Large intestine (tissue), 12 donors: ENCODE results near the gene TPRG1. TPM values are rescaled to one million over a fixed set of nuclear protein-coding genes. Genes with fewer than 3 reads are reported as not detected.

Experiments
- DNase-seq, 2 donors: peaks; one replicate each; pipeline versions ENCODE4 v3.0.0 to v3.0.0-alpha.2; 2013
- H3K27ac ChIP-seq: one replicate; pipeline ENCODE4 v1.5.1; 2013; ENCODE audit warnings: low read length
- H3K27me3 ChIP-seq: 2 replicates; pipeline ENCODE4 v1.6.1; 2013; ENCODE audit warnings: low read length; ENCODE audit not compliant: control insufficient read depth, insufficient read depth
- H3K36me3 ChIP-seq: 2 replicates; pipeline ENCODE4 v1.6.1; 2013; ENCODE audit warnings: low read length; ENCODE audit not compliant: control insufficient read depth, insufficient read depth
- H3K4me1 ChIP-seq: one replicate; pipeline ENCODE4 v1.6.1; 2013; ENCODE audit warnings: low read length; ENCODE audit not compliant: control insufficient read depth, insufficient read depth
- H3K4me3 ChIP-seq: one replicate; pipeline ENCODE4 v1.5.1; 2013; ENCODE audit warnings: low read length
- H3K9me3 ChIP-seq: one replicate; pipeline ENCODE4 v1.6.1; 2013; ENCODE audit warnings: mild to moderate bottlenecking, low read depth, low read length, moderate library complexity; ENCODE audit not compliant: control insufficient read depth
- WGBS: methylation state at CpG from one replicate; pipeline ENCODE4 v1.1.5; 2013; ENCODE audit warnings: low lambda C conversion rate; ENCODE audit not compliant: insufficient coverage; 5-methylcytosine and 5-hydroxymethylcytosine counted together
- long read RNA-seq, 11 donors: transcript quantifications; one replicate each; lab custom pipeline, GENCODE V29; 2026
- polyA plus RNA-seq: library from polyadenylated mRNA; unstranded; fragments of 120-200 nt; gene quantifications from one replicate; pipeline ENCODE4 v1.2.1, GENCODE V29; 2013

TPRG1 gene, protein sequence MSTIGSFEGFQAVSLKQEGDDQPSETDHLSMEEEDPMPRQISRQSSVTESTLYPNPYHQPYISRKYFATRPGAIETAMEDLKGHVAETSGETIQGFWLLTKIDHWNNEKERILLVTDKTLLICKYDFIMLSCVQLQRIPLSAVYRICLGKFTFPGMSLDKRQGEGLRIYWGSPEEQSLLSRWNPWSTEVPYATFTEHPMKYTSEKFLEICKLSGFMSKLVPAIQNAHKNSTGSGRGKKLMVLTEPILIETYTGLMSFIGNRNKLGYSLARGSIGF
- 0.64 TPM for polyA plus RNA-seq
- long read RNA-seq, donor 1 = 0 reads
- long read RNA-seq, donor 2 = 0 reads
- long read RNA-seq, donor 3 = 0 reads
- long read RNA-seq, donor 4 = 0 reads
- long read RNA-seq, donor 5 = 0 reads
- long read RNA-seq, donor 6 = 0 reads
- long read RNA-seq, donor 7 = 0 reads
- long read RNA-seq, donor 8 = 0 reads
- long read RNA-seq, donor 9 = 0 reads
- long read RNA-seq, donor 10 = 0 reads
- long read RNA-seq, donor 11 = 0 reads

GRCh38 chr3:189171707-189172106, at the start of gene TPRG1:
Gene TPRG1 (plus strand): TSS chr3:189171971. CDS start chr3:189207385, 35,414 bp downstream.
- no CpG with 5 or more reads among the region's 1 CpG for WGBS
- no peak within 1 kb of the TSS for H3K27ac ChIP-seq
- H3K4me1 ChIP-seq = no peaks in the 10 kb centered on the region
- H3K27me3 ChIP-seq = no peaks in the 10 kb centered on the region
- no peaks in the 10 kb centered on the region for H3K36me3 ChIP-seq
- H3K9me3 ChIP-seq = no peaks in the 10 kb centered on the region
- no peak within 1 kb of the TSS for H3K4me3 ChIP-seq
- no peak for DNase-seq

GRCh38 chr3:189122110-189122509, 49.7 kb upstream of the TPRG1 start:
- WGBS = 85% methylated on average over 2 of the region's 2 CpGs
- no peaks in the 10 kb centered on the region for H3K36me3 ChIP-seq
- no peak overlapping the region for H3K4me3 ChIP-seq
- no peaks in the 10 kb centered on the region for H3K9me3 ChIP-seq
- no peaks in the 10 kb centered on the region for H3K4me1 ChIP-seq
- H3K27ac ChIP-seq = no peak overlapping the region
- H3K27me3 ChIP-seq = no peaks in the 10 kb centered on the region
- DNase-seq = no peak

DNA sequence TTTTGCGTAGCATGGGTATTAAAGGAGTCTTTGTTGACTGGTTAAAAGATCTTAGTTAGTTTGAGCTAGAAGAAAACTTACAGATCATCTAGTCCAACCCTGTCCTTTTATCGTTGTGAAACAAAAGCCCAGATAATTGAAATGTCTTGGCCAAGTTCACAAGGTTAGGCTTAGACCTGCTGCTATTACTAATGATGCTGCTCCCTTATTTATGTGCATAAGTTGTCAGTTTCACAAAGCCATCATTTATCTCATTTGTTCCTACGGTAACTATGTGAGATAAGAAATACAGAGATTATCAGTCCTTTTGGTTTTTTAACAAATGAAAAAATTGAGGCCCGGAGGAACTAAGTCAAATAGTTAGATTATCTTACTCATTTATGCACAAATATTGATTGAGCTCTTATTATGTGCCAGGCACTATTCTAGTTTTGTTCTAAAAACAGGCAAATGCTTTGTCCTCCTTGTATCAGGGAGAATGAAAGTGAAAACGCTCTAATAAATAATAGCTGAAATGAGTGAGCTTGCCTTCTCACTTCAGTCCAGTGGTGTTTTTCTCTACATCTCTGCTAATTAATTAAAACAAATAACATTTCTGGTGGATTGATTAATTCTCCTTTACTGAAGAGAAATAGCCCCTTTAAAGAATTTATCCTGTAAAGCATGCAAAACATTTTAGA, 49.1 kb upstream of the TPRG1 start:
- Histone ChIP-seq H3K9me3 (no peaks in the 10 kb centered on the region), H3K27me3 (no peaks in the 10 kb centered on the region), H3K4me3 (no peak overlapping the region), H3K36me3 (no peaks in the 10 kb centered on the region), H3K27ac (no peak overlapping the region), H3K4me1 (no peaks in the 10 kb centered on the region)
- WGBS = 40% methylated on average over 1 of the region's 5 CpGs
- DNase-seq = no peak

DNA sequence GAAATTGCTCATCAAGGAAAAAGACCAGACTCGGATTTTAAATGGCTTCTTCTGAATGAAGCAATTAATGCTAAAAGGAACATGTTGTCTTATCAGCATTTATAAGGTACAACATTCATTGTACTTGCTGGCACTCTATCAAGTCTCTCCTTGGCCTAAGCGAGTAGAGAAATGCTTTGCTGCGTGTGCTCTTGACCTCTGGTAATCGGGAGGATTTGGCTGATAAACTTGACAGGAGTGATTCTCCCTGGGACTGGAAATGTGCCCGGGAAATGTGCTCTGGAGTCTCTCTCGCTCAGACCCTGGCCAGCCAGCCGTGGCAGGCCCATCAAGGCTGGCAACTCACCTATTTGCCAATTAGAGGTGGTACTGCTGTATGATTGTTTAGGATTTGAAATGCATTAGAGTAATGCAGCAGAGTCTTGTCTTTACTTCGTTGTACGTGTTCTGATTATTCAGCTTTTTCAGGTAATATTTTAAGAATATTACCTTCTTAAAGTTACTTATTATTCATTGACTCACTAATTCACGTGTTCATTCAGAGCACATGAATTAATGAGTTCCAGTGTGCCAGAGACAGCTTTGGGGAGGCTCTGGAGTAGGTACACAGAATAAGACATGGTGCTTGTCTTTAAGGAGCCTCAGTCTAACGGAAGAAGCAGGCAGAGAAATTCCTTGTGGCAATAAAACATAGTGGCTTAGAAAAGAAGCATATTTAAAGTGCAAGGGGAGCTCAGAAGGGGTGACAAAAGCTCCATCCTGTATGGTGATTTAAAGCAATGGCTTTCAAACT, 48.0 kb upstream of the TPRG1 start:
- WGBS = 78% methylated on average over 3 of the region's 11 CpGs
- H3K9me3 ChIP-seq = no peaks in the 10 kb centered on the region
- no peaks in the 10 kb centered on the region for H3K4me1 ChIP-seq
- H3K27me3 ChIP-seq = no peaks in the 10 kb centered on the region
- H3K27ac ChIP-seq = no peak overlapping the region
- no peaks in the 10 kb centered on the region for H3K36me3 ChIP-seq
- no peak overlapping the region for H3K4me3 ChIP-seq
- DNase-seq = no peak

- H3K4me3 ChIP-seq = no peak overlapping the region
- DNase-seq = peak in 1 of 2 donors; percentile 10
Observed at GRCh38 chr3:189132231-189132671, 39.5 kb upstream of the TPRG1 start.

GRCh38 chr3:189132839-189133238, 38.9 kb upstream of the TPRG1 start:
- Histone ChIP-seq H3K4me1 (no peaks in the 10 kb centered on the region), H3K9me3 (no peaks in the 10 kb centered on the region), H3K4me3 (no peak overlapping the region), H3K27ac (no peak overlapping the region), H3K36me3 (no peaks in the 10 kb centered on the region), H3K27me3 (no peaks in the 10 kb centered on the region)
- no CpG with 5 or more reads among the region's 2 CpGs for WGBS
- no peak for DNase-seq

More at GRCh38 chr3:189132231-189132671, 39.5 kb upstream of the TPRG1 start:
- H3K9me3 ChIP-seq = no peaks in the 10 kb centered on the region
- WGBS = 80% methylated on average over 2 of the region's 9 CpGs
- H3K36me3 ChIP-seq = no peaks in the 10 kb centered on the region
- no peaks in the 10 kb centered on the region for H3K27me3 ChIP-seq
- no peaks in the 10 kb centered on the region for H3K4me1 ChIP-seq
- no peak overlapping the region for H3K27ac ChIP-seq

GRCh38 chr3:189133768-189134167, 38.0 kb upstream of the TPRG1 start:
- Histone ChIP-seq H3K4me3 (no peak overlapping the region), H3K27ac (no peak overlapping the region), H3K27me3 (no peaks in the 10 kb centered on the region), H3K36me3 (no peaks in the 10 kb centered on the region), H3K9me3 (no peaks in the 10 kb centered on the region), H3K4me1 (no peaks in the 10 kb centered on the region)
- no peak for DNase-seq

DNA sequence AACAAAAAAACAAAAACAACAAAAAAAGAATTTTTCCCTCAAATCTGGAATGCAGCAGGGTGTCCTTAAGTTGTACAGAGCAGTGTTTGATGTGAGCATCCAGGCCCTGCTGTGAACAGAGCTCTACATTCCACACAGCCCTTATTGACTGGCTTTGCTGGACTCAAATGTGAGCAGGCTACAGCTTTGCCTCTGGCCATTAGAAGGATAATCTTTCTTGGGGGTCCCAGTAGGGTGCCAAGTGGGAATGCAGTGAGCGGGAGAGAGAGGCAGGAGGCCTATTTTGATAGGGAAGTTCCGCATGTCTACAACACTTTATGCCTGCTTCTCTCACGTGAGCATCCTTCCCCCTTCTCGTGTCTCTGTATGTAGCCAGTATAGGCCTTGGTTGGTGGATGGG, 34.4 kb upstream of the TPRG1 start:
- H3K36me3 ChIP-seq = no peaks in the 10 kb centered on the region
- H3K4me3 ChIP-seq = no peak overlapping the region
- whole genome bisulfite sequencing = 100% methylated on average over 1 of the region's 4 CpGs
- H3K4me1 ChIP-seq = no peaks in the 10 kb centered on the region
- no peaks in the 10 kb centered on the region for H3K9me3 ChIP-seq
- no peak for DNase-seq
- no peak overlapping the region for H3K27ac ChIP-seq
- no peaks in the 10 kb centered on the region for H3K27me3 ChIP-seq

DNA sequence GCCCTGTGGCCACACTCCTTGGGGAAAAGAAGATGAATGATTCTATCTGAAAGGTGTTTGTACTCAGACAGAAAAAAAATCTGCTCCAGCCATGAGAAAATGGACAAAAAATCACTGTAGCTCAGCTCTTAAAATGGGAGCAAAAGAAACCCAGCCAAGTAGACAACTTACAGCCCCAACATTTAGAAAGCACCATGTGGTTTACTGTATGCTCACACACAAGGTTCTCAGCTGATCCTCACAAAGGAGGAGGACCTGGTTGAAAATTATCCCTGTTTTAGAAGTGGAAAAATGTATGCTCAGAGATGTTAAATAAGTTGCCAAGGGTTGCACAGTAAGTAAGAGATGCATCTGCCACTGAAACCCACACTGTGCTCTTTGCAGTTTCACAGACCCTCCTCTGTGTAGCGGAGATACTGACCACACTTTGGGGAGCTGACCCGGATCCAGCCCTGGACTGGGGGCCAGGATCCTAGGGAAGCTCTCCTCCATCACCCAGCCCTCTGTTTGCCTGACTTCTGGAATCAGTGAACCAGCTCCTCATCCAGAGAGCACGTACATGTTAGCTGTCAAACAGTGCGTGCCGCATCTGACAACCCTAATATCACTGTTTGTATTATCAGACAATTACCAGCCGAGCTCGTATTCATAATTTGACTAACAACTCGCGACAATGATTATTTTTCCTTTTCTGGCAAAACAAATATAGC, 32.7 kb upstream of the TPRG1 start:
- 92% methylated on average over 2 of the region's 9 CpGs for WGBS
- H3K9me3 ChIP-seq = no peaks in the 10 kb centered on the region
- DNase-seq = no peak
- no peak overlapping the region for H3K27ac ChIP-seq
- H3K36me3 ChIP-seq = no peaks in the 10 kb centered on the region
- no peak overlapping the region for H3K4me3 ChIP-seq
- H3K27me3 ChIP-seq = no peaks in the 10 kb centered on the region
- H3K4me1 ChIP-seq = no peaks in the 10 kb centered on the region

- no peaks in the 10 kb centered on the region for H3K27me3 ChIP-seq
- no peaks in the 10 kb centered on the region for H3K9me3 ChIP-seq
- H3K27ac ChIP-seq = no peak overlapping the region
- WGBS = 67% methylated on average over 5 of the region's 6 CpGs
- H3K4me1 ChIP-seq = no peaks in the 10 kb centered on the region
- DNase-seq = no peak
- H3K4me3 ChIP-seq = no peak overlapping the region
- H3K36me3 ChIP-seq = no peaks in the 10 kb centered on the region
Observed at GRCh38 chr3:189139611-189139940, 32.2 kb upstream of the TPRG1 start.
